Astrocyte (in vitro differentiated cells and primary cell): ENCODE results near the gene ZNF628. TPM values are rescaled to one million over a fixed set of nuclear protein-coding genes. Genes with fewer than 3 reads are reported as not detected.

ENCODE experiments used
- DNase-seq: peaks from one replicate; pipeline ENCODE4 v3.0.0-alpha.2; 2010; ENCODE audit warnings: low read depth
- FAIRE-seq: peaks from 2 replicates; lab custom pipeline; 2011; peaks lifted over from hg19 to GRCh38; lab: Jason Lieb, UNC
- H2AFZ ChIP-seq: 2 replicates; pipeline ENCODE4 v1.6.0; 2012; ENCODE audit warnings: low read depth, low read length, inconsistent platforms
- H3K27ac ChIP-seq: 2 replicates; pipeline ENCODE4 v1.5.1; 2011; ENCODE audit warnings: low read depth, low read length, inconsistent platforms
- H3K27me3 ChIP-seq: 2 replicates; pipeline ENCODE4 v1.6.0; 2011; ENCODE audit warnings: low read length, inconsistent platforms; ENCODE audit not compliant: insufficient read depth
- H3K36me3 ChIP-seq: 2 replicates; pipeline ENCODE4 v1.5.1; 2011; ENCODE audit warnings: low read length, inconsistent platforms; ENCODE audit not compliant: insufficient read depth
- H3K4me1 ChIP-seq: 2 replicates; pipeline ENCODE4 v1.5.1; 2011; ENCODE audit warnings: low read length, inconsistent platforms; ENCODE audit not compliant: insufficient read depth
- H3K4me2 ChIP-seq: 2 replicates; pipeline ENCODE4 v1.6.0; 2012; ENCODE audit warnings: low read length, inconsistent platforms
- H3K4me3 ChIP-seq: 2 replicates; pipeline ENCODE4 v1.5.1; 2011; ENCODE audit warnings: low read depth, mild to moderate bottlenecking, low read length, inconsistent platforms; ENCODE audit not compliant: insufficient read depth
- H3K79me2 ChIP-seq: 2 replicates; pipeline ENCODE4 v1.6.0; 2012; ENCODE audit warnings: mild to moderate bottlenecking, low read length, inconsistent platforms; ENCODE audit not compliant: insufficient read depth
- H3K9ac ChIP-seq: 2 replicates; pipeline ENCODE4 v1.6.0; 2012; ENCODE audit warnings: mild to moderate bottlenecking, low read length, inconsistent platforms
- H3K9me3 ChIP-seq: 2 replicates; pipeline ENCODE4 v1.5.1; 2012; ENCODE audit warnings: low read depth, mild to moderate bottlenecking, low read length, inconsistent platforms; ENCODE audit not compliant: insufficient read depth
- H4K20me1 ChIP-seq: 2 replicates; pipeline ENCODE4 v1.6.0; 2012; ENCODE audit warnings: low read length, inconsistent platforms; ENCODE audit not compliant: insufficient read depth
- H3K27ac Mint-ChIP-seq: one replicate; pipeline ENCODE4 v1.8.0; 2021; ENCODE audit warnings: mild to moderate bottlenecking, mixed read lengths; ENCODE audit not compliant: unreplicated experiment
- H3K27me3 Mint-ChIP-seq: one replicate; pipeline ENCODE4 v1.8.0; 2021; ENCODE audit warnings: low read depth, mixed read lengths; ENCODE audit not compliant: unreplicated experiment
- H3K36me3 Mint-ChIP-seq: one replicate; pipeline ENCODE4 v1.8.0; 2021; ENCODE audit warnings: low read depth, mixed read lengths; ENCODE audit not compliant: unreplicated experiment
- H3K4me1 Mint-ChIP-seq: one replicate; pipeline ENCODE4 v1.8.0; 2021; ENCODE audit warnings: low read depth, mixed read lengths; ENCODE audit not compliant: unreplicated experiment
- H3K4me3 Mint-ChIP-seq: one replicate; pipeline ENCODE4 v1.8.0; 2021; ENCODE audit warnings: mild to moderate bottlenecking, moderate library complexity, mixed read lengths; ENCODE audit not compliant: unreplicated experiment
- H3K9me3 Mint-ChIP-seq: one replicate; pipeline ENCODE4 v1.8.0; 2021; ENCODE audit warnings: mild to moderate bottlenecking, mixed read lengths; ENCODE audit not compliant: unreplicated experiment
- CTCF ChIP-seq: IDR thresholded peaks from 2 replicates; pipeline ENCODE4 v1.5.1; 2011; ENCODE audit warnings: low read depth, mild to moderate bottlenecking, inconsistent platforms, low read length, moderate library complexity; ENCODE audit not compliant: insufficient read depth
- EZH2 ChIP-seq: IDR thresholded peaks from 2 replicates; pipeline ENCODE4 v1.6.1; 2012; ENCODE audit warnings: mild to moderate bottlenecking, low read length, inconsistent platforms; ENCODE audit not compliant: insufficient read depth
- total RNA-seq: library from RNA; stranded (reverse); gene quantifications from 2 replicates; pipeline ENCODE4 v1.2.1, GENCODE V29; 2021

Gene ZNF628
- total RNA-seq, 1 donor from 2014 or later: 9.9 TPM

DNA sequence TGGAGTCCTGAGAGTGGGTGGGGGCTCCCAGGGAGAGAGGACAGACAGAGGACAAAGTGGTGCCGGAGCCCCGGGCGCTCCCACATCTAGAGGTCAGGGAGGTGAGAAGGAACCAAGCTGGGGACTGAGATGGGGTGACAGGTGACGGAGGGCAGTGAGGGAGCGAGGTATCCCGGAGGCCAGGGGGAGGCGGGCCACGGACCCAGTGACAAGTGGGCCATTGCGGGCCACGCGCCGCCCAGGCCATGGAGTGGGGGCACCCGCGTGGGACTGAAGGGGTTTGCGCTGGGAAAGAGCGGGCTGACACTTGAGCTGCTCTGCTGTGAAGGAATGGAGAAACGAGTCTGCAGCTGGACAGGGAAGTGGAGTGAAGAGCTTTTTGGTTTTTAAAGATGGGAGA lies 2.6 kb downstream of the ZNF628 start:
- Histone ChIP-seq H3K36me3 (no peaks in the 10 kb centered on the region), H3K4me2 (no peak overlapping the region), H3K9me3 (no peaks in the 10 kb centered on the region), H3K27me3 (no peaks in the 10 kb centered on the region), H3K4me3 (no peak overlapping the region), H3K27ac (no peak overlapping the region), H3K79me2 (peaks cover 30% of the 10 kb centered on the region), H4K20me1 (peaks cover 9% of the 10 kb centered on the region), H3K4me1 (peaks cover 18% of the 10 kb centered on the region), H2AFZ (no peak overlapping the region), H3K9ac (no peak overlapping the region)
- peaks cover 4% of the 10 kb centered on the region for H3K36me3 Mint-ChIP-seq
- H3K27ac Mint-ChIP-seq: peak overlapping the region; percentile 79
- peaks cover 9% of the 10 kb centered on the region for H3K4me1 Mint-ChIP-seq
- no peaks in the 10 kb centered on the region for H3K9me3 Mint-ChIP-seq
- no peaks in the 10 kb centered on the region for H3K27me3 Mint-ChIP-seq
- FAIRE-seq (no peak), DNase-seq (no peak)
- TF ChIP-seq CTCF (no peak), EZH2 (no peak)
- peak overlapping the region; percentile 1 for H3K4me3 Mint-ChIP-seq

DNA sequence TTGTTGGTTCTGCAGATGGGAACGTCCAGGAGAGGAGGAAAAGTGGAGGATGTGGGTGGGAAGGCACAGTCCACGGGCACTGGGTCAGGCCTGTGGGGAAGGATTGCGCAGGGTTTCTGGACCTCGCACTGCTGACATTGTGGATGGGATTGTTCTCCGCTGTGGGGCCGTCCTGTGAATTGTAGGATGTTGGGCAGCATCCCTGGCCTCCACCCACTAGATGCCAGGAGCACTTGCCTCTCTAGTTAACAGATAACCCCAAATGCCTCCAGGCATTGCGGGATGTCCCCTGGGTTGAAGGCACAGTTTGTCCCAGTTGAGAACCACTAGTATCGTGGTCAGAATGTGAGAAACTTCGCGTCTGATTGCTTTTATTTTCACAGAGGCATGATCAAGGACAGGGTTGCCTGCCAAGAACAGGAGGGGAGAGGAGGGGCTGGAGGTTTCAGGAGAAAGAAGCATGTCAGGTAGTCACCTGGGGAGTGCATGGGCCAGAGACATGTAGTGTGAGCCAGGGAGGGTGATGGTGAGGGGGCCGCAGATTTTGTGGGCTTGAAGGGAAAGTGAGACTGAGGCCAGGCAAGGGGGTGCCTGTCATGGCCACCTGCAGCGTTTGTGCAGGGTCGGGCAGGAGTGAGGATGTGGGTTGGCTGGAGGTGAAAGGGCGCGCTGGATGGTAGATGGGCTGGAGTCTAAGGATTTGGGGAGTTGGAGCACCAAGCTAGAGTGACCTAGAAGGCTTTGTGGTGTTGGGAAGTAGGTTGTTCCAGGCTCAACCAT lies 3.2 kb downstream of the ZNF628 start:
- Histone ChIP-seq H2AFZ (no peak overlapping the region), H3K9me3 (no peaks in the 10 kb centered on the region), H3K27ac (no peak overlapping the region), H3K9ac (no peak overlapping the region), H3K79me2 (peaks cover 34% of the 10 kb centered on the region), H4K20me1 (peaks cover 9% of the 10 kb centered on the region), H3K4me2 (no peak overlapping the region), H3K4me3 (no peak overlapping the region), H3K4me1 (peaks cover 19% of the 10 kb centered on the region), H3K27me3 (no peaks in the 10 kb centered on the region), H3K36me3 (no peaks in the 10 kb centered on the region)
- peaks cover 9% of the 10 kb centered on the region for H3K4me1 Mint-ChIP-seq
- DNase-seq (no peak), FAIRE-seq (no peak)
- H3K4me3 Mint-ChIP-seq: peak overlapping the region; percentile 1
- no peak overlapping the region for H3K27ac Mint-ChIP-seq
- peaks cover 4% of the 10 kb centered on the region for H3K36me3 Mint-ChIP-seq
- H3K9me3 Mint-ChIP-seq: no peaks in the 10 kb centered on the region
- H3K27me3 Mint-ChIP-seq: no peaks in the 10 kb centered on the region
- TF ChIP-seq CTCF (no peak), EZH2 (no peak)
